ENCODE measurements around the gene GBP3. TPM values are rescaled to one million over a fixed set of nuclear protein-coding genes. Genes with fewer than 3 reads are reported as not detected.
A peak's percentile ranks its signal among the peaks of the same experiment; 100 is the strongest.
"Not testable (repeated sequence)": the region's sequence is repeated elsewhere in the genome, so short reads cannot be mapped to it uniquely, and the experiment has no call there.

The GBP3 gene
- total RNA-seq, 1 donor from 2014 or later: 10.1 TPM

GRCh38 chr1:89023026-89023425, 360 bp upstream of the GBP3 start:
- peak overlapping the region; percentile 82 for H3K27ac Mint-ChIP-seq (ENCODE audit: unreplicated experiment)
- H3K4me3 Mint-ChIP-seq (ENCODE audit: unreplicated experiment): peak overlapping the region; percentile 76
- no peak for TF ChIP-seq CTCF (IDR thresholded peaks at IDR 0.05)
- H3K27me3 Mint-ChIP-seq (ENCODE audit: low read depth): no peaks in the 10 kb centered on the region
- H3K4me1 Mint-ChIP-seq (ENCODE audit: low read depth): peaks cover 23% of the 10 kb centered on the region
- DNase-seq (ENCODE audit: low spot score): no peak
- peaks cover 13% of the 10 kb centered on the region for H3K36me3 Mint-ChIP-seq (ENCODE audit: low read depth)
- H3K9me3 Mint-ChIP-seq (ENCODE audit: low read depth): peaks cover 11% of the 10 kb centered on the region

GRCh38 chr1:89018318-89018717, 4.3 kb downstream of the GBP3 start:
- H3K27ac Mint-ChIP-seq (ENCODE audit: unreplicated experiment); H3K4me3 Mint-ChIP-seq (ENCODE audit: unreplicated experiment); H3K9me3 Mint-ChIP-seq (ENCODE audit: low read depth); H3K27me3 Mint-ChIP-seq (ENCODE audit: low read depth); DNase-seq (ENCODE audit: low spot score): not testable (repeated sequence)
- peaks cover 34% of the 10 kb centered on the region for H3K36me3 Mint-ChIP-seq (ENCODE audit: low read depth)
- H3K4me1 Mint-ChIP-seq (ENCODE audit: low read depth): peaks cover 23% of the 10 kb centered on the region

GRCh38 chr1:89008511-89008910, 14.2 kb downstream of the GBP3 start:
- H3K36me3 Mint-ChIP-seq (ENCODE audit: low read depth): peaks cover 47% of the 10 kb centered on the region
- H3K9me3 Mint-ChIP-seq (ENCODE audit: low read depth): peaks cover 7% of the 10 kb centered on the region

GRCh38 chr1:89005286-89006151, 17.1 kb downstream of the GBP3 start:
- no peak for DNase-seq (ENCODE audit: low spot score)
- no peaks in the 10 kb centered on the region for H3K4me1 Mint-ChIP-seq (ENCODE audit: low read depth)
- H3K27ac Mint-ChIP-seq (ENCODE audit: unreplicated experiment): peak overlapping the region; percentile 43
- H3K9me3 Mint-ChIP-seq (ENCODE audit: low read depth): peaks cover 7% of the 10 kb centered on the region
- peaks cover 47% of the 10 kb centered on the region for H3K36me3 Mint-ChIP-seq (ENCODE audit: low read depth)
- TF ChIP-seq CTCF (IDR thresholded peaks at IDR 0.05): no peak
- no peaks in the 10 kb centered on the region for H3K27me3 Mint-ChIP-seq (ENCODE audit: low read depth)
- no peak overlapping the region for H3K4me3 Mint-ChIP-seq (ENCODE audit: unreplicated experiment)

More at GRCh38 chr1:89008511-89008910, 14.2 kb downstream of the GBP3 start:
- no peaks in the 10 kb centered on the region for H3K4me1 Mint-ChIP-seq (ENCODE audit: low read depth)
- no peak overlapping the region for H3K4me3 Mint-ChIP-seq (ENCODE audit: unreplicated experiment)
- no peaks in the 10 kb centered on the region for H3K27me3 Mint-ChIP-seq (ENCODE audit: low read depth)
- H3K27ac Mint-ChIP-seq (ENCODE audit: unreplicated experiment): no peak overlapping the region
- TF ChIP-seq CTCF (IDR thresholded peaks at IDR 0.05): no peak
- DNase-seq (ENCODE audit: low spot score): no peak

GRCh38 chr1:89002176-89002575, 20.5 kb downstream of the GBP3 start:
- peaks cover 26% of the 10 kb centered on the region for H3K36me3 Mint-ChIP-seq (ENCODE audit: low read depth)
- H3K27ac Mint-ChIP-seq (ENCODE audit: unreplicated experiment); DNase-seq (ENCODE audit: low spot score); H3K4me3 Mint-ChIP-seq (ENCODE audit: unreplicated experiment); H3K27me3 Mint-ChIP-seq (ENCODE audit: low read depth); H3K4me1 Mint-ChIP-seq (ENCODE audit: low read depth); H3K9me3 Mint-ChIP-seq (ENCODE audit: low read depth): not testable (repeated sequence)

- no peak for TF ChIP-seq CTCF (IDR thresholded peaks at IDR 0.05)
- Mint-ChIP-seq H3K4me1 (ENCODE audit: low read depth) (no peaks in the 10 kb centered on the region), H3K9me3 (ENCODE audit: low read depth) (peaks cover 7% of the 10 kb centered on the region), H3K27ac (ENCODE audit: unreplicated experiment) (no peak overlapping the region), H3K36me3 (ENCODE audit: low read depth) (peaks cover 25% of the 10 kb centered on the region), H3K4me3 (ENCODE audit: unreplicated experiment) (no peak overlapping the region), H3K27me3 (ENCODE audit: low read depth) (no peaks in the 10 kb centered on the region)
- no peak for DNase-seq (ENCODE audit: low spot score)
Observed at GRCh38 chr1:89001510-89001909, 21.2 kb downstream of the GBP3 start.

All from chondrocyte (in vitro differentiated cells).